Peyer's patch (tissue), 4 donors: ENCODE data around the gene TGIF2. TPM values are rescaled to one million over a fixed set of nuclear protein-coding genes. Genes with fewer than 3 reads are reported as not detected.

Source experiments
- DNase-seq, 3 donors: peaks; one replicate each; pipeline ENCODE4 v3.0.0-alpha.2; 2017 to 2019
- H3K27ac ChIP-seq, 4 donors: fragments of 200-600 bp; sonication (generic); one replicate each; pipeline ENCODE4 v1.5.1; 2016 to 2019
- H3K27me3 ChIP-seq, 2 donors: fragments of 200-600 bp; sonication (generic); one replicate each; pipeline ENCODE4 v1.5.1; 2019
- H3K36me3 ChIP-seq, 3 donors: fragments of 200-600 bp; sonication (generic); one replicate each; pipeline ENCODE4 v1.5.1; 2016 to 2019
- H3K4me1 ChIP-seq, 4 donors: fragments of 200-600 bp; sonication (generic); one replicate each; pipeline ENCODE4 v1.5.1; 2016 to 2019
- H3K4me3 ChIP-seq, 4 donors: fragments of 200-600 bp; sonication (generic); 1 replicate in 3 of 4; 2 replicates in 1 of 4; pipeline ENCODE4 v1.5.1; 2016 to 2019; ENCODE audit warnings: mild to moderate bottlenecking in 1 of 4
- H3K9me3 ChIP-seq, 4 donors: fragments of 200-600 bp; sonication (generic); one replicate each; pipeline ENCODE4 v1.5.1; 2016 to 2019; ENCODE audit warnings: mild to moderate bottlenecking in 1 of 4
- POLR2A ChIP-seq, 2 donors: fragments of 450-650 bp; IDR thresholded peaks; one replicate each; pipeline ENCODE4 v1.5.1; 2017; ENCODE audit warnings: antibody characterized with exemption in 2 of 2, mild to moderate bottlenecking in 2 of 2, moderate library complexity in 2 of 2
- total RNA-seq, 4 donors: library from RNA; depleted of rRNA; stranded (reverse); fragments of >200 nt; gene quantifications; one replicate each; pipeline ENCODE4 v1.1.0, GENCODE V29; 2016
- TF ChIP-seq, protein P1 (sequence below), 6 experiments: fragments of 450-650 bp in 4 of 6; fragments of 200-600 bp in 2 of 6; sonication (generic) in 1 of 6; IDR thresholded peaks; one replicate each; pipeline ENCODE4 v1.5.1; 2017 to 2019; ENCODE audit warnings: antibody characterized with exemption in 6 of 6, mild to moderate bottlenecking in 3 of 6, moderate library complexity in 1 of 6

Gene TGIF2
- total RNA-seq, 4 donors from 2014 or later: 2.6 to 8.4 (median 4.5) TPM

DNA sequence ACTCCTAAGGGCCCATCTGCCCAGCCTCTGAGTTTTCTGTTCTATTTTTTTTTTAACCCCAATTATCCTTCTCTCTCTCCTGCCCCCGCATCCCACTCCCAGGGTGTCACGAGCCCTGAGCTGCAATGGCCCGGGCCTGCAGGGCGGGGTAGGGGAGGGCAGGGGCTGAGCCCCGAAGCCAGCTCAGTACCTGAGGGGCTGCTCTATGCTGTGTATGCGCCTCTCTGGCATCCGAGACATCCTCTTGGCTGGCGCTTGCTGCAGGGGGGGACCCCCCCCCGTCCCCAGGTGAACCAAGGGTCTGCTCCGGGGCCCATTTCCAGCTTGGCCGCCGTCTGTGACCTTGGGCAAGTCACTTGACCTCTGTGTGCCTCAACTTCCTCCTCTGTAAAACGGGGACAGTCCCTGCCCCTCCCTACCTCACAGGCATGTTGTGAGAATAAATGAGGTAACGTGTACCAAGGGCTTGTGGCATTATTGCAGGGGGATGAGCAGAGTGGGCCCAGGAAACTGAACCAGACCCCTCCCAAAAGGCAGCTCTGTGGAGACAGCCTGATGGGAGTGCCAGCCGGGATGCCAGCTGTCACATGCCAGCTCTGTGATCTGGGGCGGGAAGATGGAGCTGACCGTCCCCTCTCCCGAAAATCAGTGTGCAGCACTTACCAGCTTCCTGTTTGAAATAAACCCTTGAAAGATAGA, 45.1 kb upstream of the TGIF2 start:
- no peaks in the 10 kb centered on the region for H3K9me3 ChIP-seq
- H3K27me3 ChIP-seq: no peaks in the 10 kb centered on the region
- no peak for DNase-seq
- H3K36me3 ChIP-seq: peaks cover 0 to 54% (median 2%) of the 10 kb centered on the region in 3 donors
- H3K27ac ChIP-seq: peak overlapping the region in 1 of 4 donors; percentile 45
- no peak overlapping the region for H3K4me3 ChIP-seq
- TF ChIP-seq POLR2A (IDR thresholded peaks at IDR 0.05): no peak
- TF ChIP-seq, protein P1, sequence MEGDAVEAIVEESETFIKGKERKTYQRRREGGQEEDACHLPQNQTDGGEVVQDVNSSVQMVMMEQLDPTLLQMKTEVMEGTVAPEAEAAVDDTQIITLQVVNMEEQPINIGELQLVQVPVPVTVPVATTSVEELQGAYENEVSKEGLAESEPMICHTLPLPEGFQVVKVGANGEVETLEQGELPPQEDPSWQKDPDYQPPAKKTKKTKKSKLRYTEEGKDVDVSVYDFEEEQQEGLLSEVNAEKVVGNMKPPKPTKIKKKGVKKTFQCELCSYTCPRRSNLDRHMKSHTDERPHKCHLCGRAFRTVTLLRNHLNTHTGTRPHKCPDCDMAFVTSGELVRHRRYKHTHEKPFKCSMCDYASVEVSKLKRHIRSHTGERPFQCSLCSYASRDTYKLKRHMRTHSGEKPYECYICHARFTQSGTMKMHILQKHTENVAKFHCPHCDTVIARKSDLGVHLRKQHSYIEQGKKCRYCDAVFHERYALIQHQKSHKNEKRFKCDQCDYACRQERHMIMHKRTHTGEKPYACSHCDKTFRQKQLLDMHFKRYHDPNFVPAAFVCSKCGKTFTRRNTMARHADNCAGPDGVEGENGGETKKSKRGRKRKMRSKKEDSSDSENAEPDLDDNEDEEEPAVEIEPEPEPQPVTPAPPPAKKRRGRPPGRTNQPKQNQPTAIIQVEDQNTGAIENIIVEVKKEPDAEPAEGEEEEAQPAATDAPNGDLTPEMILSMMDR (IDR thresholded peaks at IDR 0.05): no peak
- no peaks in the 10 kb centered on the region for H3K4me1 ChIP-seq

DNA sequence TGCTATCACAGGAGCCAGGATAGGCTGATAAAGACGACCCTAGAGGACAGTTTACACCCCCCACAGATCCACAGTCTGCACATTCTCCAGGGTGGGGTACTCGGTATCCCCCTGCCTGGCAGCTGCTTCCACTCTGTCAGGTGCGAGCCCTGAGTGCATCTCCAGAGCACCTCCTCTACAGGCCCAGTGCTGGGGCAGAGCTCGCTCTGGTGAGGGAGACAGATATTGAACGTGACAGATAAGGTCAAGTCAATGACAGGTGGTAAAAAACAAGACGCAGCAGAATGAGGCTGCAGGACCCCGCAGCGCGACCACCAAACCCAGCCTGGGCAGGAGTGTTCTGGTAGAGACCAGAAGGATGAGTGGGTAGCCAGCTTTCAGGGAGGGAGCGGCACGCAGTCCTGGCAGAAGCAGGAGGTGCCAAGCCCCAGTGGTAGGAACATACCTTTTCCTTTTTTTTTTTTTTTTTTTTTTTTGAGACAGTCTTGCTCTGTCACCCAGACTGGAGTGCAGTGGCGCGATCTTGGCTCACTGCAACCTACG, 44.5 kb upstream of the TGIF2 start:
- Histone ChIP-seq H3K27ac (no peak overlapping the region), H3K36me3 (peaks cover 0 to 48% (median 2%) of the 10 kb centered on the region in 3 donors)
- no peak for TF ChIP-seq POLR2A (IDR thresholded peaks at IDR 0.05)

DNA sequence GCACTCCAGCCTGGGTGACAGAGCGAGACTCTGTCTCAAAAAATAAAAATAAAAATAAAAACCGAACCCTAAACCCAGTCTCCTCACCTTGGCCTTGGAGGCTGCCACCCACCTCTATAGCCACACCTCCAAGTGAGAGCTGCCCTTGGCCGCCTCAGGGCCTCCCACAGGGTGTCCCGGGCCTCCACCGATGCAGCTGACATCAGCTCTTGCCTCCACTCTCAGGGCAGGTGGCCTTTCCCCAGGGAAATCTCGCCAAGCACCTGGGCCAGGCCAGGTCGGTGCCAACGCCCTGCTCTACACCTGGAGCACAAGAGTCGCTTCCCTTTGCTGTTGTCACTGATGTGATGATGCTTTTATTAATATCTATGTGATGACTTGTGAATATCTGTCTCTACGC, 41.0 kb upstream of the TGIF2 start:
- TF ChIP-seq, protein P1 (IDR thresholded peaks at IDR 0.05): no peak
- no peak for TF ChIP-seq POLR2A (IDR thresholded peaks at IDR 0.05)
- Histone ChIP-seq H3K27ac (no peak overlapping the region), H3K27me3 (no peaks in the 10 kb centered on the region), H3K36me3 (peaks cover 0 to 13% (median 0%) of the 10 kb centered on the region in 3 donors), H3K4me1 (no peaks in the 10 kb centered on the region), H3K4me3 (no peak overlapping the region), H3K9me3 (no peaks in the 10 kb centered on the region)
- DNase-seq: peak in 1 of 3 donors; percentile 37

More for the DNA sequence above, 44.5 kb upstream of the TGIF2 start:
- no peak overlapping the region for H3K4me3 ChIP-seq
- no peaks in the 10 kb centered on the region for H3K27me3 ChIP-seq
- no peaks in the 10 kb centered on the region for H3K9me3 ChIP-seq
- DNase-seq: peak in 1 of 3 donors; percentile 38
- no peaks in the 10 kb centered on the region for H3K4me1 ChIP-seq

DNA sequence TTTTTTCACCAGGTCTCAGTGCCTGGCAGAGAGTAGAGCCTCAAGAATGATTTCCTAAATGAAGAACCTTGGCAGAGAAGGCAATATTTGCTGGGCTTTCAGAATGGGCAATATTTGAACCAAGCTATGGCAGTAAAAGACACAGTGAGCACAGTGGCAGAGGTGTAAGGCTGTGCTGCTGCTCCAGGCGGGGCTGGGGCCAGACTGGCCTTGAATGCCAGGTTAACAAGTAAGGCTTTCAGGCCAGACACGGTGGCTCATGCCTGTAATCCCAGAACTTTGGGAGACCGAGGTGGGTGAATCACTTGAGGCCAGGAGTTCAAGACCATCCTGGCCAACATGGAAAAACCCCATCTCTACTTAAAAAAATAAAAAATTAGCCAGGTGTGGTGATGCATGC, 40.6 kb upstream of the TGIF2 start:
- Histone ChIP-seq H3K36me3 (peaks cover 0 to 9% (median 0%) of the 10 kb centered on the region in 3 donors), H3K9me3 (no peaks in the 10 kb centered on the region), H3K4me3 (no peak overlapping the region), H3K4me1 (no peaks in the 10 kb centered on the region), H3K27ac (no peak overlapping the region), H3K27me3 (no peaks in the 10 kb centered on the region)
- no peak for TF ChIP-seq POLR2A (IDR thresholded peaks at IDR 0.05)
- TF ChIP-seq, protein P1 (IDR thresholded peaks at IDR 0.05): no peak
- peak in 1 of 3 donors; percentile 16 for DNase-seq

DNA sequence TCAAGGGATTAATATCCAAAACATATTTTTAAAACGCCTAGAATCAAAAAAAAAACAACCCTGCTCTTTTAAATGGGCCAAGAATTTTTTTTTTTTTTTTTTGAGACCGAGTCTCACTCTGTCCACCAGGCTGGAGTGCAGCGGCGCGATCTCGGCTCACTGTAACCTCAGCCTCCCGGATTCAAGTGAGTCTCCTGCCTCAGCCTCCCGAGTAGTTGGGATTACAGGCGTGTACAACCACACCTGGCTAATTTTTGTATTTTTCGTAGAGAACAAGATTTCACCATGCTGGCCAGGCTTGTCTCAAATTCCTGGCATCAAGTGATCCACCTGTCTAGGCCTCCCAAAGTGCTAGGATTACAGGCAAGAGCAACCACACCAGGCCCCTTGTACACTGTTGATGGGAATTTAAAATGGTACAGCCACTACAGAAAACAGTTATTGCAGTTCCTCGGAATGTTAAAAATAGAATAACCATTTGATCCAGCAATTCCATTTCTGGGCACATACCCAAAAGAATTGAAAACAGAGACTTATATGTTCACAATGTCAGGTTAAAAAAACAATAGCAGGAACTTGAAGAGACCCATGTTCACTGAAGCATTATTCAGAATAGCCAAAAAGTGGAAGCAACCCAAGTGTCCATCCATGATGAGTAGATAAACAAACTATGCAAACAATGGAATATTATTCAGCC, 35.2 kb upstream of the TGIF2 start:
- no peaks in the 10 kb centered on the region for H3K9me3 ChIP-seq
- peaks cover 0 to 9% (median 0%) of the 10 kb centered on the region in 4 donors for H3K4me1 ChIP-seq
- no peaks in the 10 kb centered on the region for H3K27me3 ChIP-seq
- peak in 1 of 3 donors; percentile 23 for DNase-seq
- H3K36me3 ChIP-seq: no peaks in the 10 kb centered on the region
- peak overlapping the region in 2 of 4 donors; percentile 25 to 54 for H3K27ac ChIP-seq
- TF ChIP-seq, protein P1 (IDR thresholded peaks at IDR 0.05): no peak
- H3K4me3 ChIP-seq: no peak overlapping the region
